GM21786 (cell line): ENCODE measurements around the gene SPRR2D.
"Not testable (repeated sequence)": the region's sequence is repeated elsewhere in the genome, so short reads cannot be mapped to it uniquely, and the experiment has no call there.

Source experiments
- ATAC-seq: cut with Tn5 transposase; IDR thresholded peaks from one replicate; pipeline ENCODE4 v1.9.1; 2021; ENCODE audit not compliant: unreplicated experiment

SPRR2D gene

DNA sequence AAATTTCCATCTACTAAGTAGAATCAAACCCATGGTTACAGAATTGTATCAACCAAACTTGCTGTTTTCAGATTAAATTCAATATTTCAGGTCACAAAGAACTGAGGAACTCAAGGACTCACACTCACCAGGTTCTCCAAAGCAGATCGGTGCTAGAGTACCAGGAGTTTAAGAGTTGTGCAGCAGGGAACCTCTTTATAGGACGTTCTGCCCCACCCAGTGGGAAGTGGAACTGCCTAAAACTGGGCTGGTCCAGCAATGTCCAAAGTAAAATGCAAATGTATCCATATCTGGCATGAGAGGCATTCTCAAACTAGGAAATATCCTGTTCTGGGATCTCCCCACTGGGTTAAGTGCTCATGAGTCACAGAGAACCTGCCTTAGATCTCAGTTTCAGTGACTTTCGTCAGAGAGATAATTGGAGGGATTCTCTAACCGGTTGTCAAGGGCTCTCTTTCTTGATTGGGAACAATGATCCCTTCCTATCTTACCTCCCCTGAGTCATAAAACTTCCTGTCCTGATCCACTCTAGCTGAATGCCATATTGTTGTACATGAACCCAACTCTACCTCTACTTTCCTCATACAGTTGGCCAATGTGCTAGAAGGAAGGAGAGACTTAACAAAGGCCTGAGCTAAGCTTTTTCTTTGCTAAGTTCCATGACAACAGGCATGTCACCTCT lies at the start of gene SPRR2D:
Gene SPRR2D, minus strand, starts transcription at position 171 of the 682 bp plus-strand sequence. CDS start 774 bp downstream, outside the sequence.
- ATAC-seq: no peak

DNA sequence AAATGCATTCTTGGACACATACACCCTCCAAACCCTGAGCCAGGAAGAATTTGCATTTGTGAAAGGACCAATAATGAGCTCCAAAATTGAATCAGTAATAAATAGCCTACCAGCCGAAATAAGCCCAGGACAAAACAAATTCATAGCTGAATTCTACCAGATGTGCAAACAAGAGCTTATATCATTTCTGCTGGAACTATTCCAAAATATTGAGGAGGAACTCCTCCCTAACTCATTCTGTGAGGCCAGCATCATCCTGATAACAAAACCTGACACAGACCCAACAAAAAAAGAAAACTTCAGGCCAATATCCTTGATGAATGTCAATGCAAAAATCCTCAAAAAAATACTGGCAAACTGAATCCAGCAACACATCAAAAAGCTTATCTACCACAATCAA lies 46.7 kb upstream of the SPRR2D start:
- no peak for ATAC-seq

DNA sequence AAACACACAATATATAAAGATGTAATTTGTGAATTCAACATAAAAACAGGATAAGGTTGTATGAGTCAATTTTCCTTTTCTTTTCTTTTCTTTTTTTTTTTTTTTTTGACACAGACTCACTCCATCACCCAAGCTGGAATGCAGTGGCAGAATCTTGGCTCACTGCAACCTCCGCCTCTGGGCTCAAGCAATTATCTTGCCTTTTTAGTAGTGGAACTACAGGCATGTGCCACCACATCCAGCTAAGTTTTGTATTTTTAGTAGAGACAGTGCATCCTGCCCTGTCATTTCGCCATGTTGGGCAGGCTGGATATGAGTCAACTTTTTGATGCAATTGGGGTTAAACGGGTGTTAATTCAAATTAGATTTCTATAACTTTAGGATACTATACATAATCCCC lies 40.8 kb upstream of the SPRR2D start:
- no peak for ATAC-seq

DNA sequence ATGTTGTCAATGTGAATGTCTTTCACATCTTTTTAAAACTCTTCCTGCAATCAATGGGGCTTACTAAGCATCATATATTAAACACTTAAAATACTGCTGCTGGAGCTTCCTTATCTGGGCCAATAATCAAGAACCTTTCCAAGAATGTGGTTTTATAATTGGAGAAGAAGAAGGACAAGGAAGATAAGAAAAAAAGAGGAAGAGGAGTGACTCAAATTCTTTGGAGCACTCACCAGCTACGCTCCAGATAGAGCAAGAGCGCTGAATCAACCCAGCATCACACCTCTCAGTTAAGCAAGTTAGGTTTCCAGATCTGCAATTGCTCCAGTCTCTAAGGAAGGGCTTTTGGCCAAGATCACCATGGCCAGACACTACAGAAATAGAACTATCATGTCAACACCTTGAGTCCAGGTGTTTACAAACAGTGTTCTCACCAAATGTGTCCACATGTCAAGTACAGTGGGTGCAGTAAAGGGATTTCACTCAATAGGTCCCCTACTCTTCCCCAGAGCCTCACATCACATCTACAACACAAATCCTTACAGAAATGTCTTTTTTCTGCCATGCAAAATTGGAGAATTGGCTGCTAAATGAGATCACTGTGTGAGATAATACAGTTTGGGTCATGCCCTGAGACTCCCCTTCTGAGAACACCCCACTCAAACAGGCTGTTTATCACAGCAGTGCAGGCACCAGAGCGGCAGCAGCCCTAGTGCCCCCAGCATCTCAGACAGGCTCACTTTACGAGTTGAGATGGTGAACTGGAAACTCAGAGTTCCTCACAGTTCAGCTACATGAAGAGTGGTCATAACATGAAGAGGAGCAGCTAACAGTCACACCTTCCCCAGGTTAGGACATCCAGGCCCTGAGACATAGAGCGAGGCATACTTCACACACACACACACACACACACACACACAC lies 32.1 kb upstream of the SPRR2D start:
- no peak for ATAC-seq

DNA sequence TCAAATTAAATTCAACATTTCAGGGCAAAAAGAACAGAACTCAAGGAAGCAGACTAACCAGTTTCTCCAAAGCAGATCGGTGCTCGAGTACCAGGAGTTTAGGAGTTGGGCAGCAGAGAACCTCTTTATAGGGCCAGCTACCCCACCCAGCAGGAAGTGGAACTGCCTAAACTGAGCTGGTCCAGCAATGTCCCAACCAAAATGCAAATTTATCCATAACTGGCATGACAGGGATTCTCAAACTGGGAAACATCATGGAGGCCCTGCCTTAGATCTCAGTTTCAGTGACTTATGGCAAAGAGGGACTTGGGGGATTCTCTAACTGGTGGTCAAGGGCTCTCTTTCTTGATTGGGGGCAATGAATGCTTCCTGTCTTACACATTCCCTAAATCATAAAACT lies 30.6 kb upstream of the SPRR2D start, which contains the start of gene SPRR2B:
Gene SPRR2B, minus strand, starts transcription at position 101 of the 400 bp plus-strand sequence. CDS start 772 bp downstream, outside the sequence.
- no peak for ATAC-seq

DNA sequence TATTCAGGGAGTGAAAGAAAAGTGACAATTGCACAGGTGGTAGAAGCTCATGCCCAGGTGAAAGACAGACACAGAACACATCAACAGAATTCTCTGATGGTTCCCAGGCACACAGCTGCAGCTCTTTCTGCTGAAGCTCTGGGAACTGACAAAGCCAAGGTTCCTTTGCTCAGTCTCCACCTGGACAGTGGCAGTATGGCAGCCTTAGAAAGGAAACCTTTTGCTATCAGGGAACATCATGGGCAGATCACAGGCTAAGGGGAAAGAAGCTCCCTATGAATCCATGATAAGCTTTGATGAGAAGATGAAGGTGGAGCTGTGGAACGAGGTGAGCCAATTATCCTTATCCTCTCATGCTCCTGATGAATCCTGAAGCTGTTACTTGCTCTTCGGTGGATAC lies 29.3 kb upstream of the SPRR2D start:
- no peak for ATAC-seq

DNA sequence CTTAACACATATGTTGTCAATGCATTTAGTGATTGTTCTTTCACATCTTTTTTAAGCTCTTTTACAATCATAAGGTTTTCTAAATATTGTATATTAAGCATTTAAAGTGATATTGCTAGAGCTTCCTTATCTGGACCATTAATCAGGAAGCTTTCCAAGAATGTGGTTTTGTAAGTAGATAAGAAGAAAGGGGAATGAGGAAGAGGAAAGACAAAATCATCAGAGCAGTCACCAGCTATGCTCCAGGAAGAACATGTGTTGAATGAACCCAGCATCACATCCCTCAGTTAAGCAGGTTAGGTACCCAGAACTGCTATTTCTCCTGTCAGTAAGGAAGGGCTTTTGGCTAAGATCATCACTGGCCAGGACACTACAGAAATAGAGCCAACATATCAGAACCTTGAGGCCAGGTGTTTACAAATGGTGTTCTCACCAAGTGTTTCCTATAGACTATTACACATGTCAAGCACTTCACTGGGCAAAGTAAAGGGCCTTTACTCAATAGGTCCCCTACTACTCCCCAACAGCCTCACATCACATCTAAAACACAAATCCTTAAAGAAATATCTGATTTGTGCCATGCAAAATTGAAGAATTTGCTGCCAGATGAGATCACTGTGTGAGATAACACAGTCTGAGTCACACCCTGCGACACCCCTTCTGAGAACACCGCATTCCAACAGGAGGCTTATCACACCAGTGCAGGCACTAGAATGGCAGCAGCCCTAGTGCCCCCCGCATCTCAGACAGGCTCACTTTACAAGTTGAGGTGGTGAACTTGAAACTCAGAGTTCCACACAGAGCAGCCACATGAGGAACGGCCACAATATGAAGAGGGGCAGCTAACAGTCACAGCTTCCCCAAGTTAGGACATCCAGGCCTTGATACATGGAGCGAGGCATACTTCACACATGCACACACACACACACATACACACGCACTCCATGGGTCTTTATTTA lies 18.2 kb upstream of the SPRR2D start:
- no peak for ATAC-seq

DNA sequence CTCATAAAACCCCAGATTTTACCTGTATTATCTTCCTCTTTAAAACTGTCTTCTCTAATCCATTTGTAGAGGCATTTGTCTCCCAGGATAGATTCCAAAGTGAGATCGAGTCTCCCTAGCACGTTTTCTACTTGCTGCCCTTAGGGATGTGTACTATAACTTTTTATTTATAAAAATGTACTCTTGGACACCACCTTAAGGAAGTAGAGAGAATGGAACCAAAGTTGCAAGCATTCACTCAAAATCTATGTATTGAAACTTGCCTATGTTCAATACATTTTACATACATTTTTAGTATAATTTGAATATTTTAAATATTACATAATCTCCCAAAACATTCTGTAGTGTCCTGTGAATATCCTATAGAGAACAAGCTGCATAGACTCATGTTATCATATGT lies 17.2 kb upstream of the SPRR2D start:
- no peak for ATAC-seq

DNA sequence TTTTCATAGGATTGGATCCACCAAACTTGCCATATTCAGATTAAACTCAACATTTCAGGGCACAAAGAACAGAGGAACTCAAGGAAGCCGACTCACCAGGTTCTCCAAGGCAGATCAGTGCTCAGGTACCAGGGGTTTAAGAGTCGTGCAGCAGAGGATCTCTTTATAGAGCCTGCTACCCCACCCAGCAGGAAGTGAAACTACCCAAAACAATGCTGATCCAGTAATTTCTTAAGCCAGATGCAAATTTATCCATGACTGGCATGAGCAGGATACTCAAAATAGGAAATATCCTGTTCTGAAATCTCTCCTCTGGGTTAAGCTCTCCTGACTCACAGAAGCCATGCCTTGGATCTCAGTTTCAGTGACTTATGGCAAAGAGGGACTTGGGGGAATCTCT lies 16.5 kb upstream of the SPRR2D start, which contains the start of gene SPRR2A:
Gene SPRR2A, minus strand, starts transcription at position 138 of the 400 bp plus-strand sequence. CDS start 777 bp downstream, outside the sequence.
- no peak for ATAC-seq

DNA sequence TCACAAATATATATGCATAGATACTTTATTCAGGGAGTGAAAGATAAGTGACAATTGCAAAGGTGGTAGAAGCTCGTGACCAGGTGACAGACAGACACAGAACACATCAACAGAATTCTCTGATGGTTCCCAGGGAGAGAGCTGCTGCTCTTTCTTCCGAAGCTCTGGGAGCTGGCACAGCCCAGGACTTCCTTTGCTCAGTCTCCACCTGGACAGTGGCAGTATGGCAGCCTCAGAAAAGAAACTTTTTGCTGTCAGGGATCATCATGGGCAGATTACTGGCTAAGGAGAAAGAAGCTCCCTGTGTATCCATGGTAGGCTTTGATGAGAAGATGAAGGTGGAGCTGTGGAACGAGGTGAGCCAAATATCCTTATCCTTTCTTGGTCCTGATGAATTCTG lies 15.2 kb upstream of the SPRR2D start:
- ATAC-seq: not testable (repeated sequence)

DNA sequence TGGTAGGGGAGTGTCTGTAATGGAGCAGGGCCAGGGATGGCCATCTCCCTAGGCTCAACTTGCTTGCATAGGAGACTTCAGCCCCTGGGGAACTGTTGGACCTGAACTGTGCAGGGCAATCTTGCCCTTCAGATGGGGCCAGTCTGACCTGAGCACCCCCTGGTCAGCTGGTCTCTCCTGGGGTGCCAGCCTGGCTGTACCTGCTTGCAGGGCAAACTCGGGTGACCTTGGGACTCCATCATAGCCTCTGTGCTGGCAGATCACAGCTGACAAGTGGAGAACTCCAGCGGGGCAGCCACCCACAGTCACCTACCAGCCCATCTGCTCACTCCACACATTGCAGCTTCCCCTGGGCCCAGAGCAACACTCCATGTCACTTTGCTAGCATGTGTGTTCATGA lies 8.3 kb upstream of the SPRR2D start:
- ATAC-seq: no peak

DNA sequence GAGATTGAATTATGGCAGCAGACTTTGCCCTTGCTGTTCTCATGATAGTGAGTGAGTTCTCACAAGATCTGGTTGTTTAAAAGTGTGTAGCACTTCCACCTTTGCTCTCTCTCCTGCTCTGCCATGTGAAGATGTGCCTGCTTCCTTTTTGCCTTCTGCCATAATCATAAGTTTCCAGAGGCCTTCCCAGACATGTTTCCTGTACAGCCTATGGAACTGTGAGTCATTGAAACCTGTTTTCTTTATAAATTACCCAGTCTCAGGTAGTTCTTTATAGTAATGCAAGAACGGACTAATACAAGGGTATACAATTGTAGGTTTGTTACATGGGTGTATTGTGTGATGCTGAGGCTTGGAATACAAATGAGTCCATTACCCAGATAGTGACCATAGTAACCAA lies 5.7 kb downstream of the SPRR2D start:
- no peak for ATAC-seq

DNA sequence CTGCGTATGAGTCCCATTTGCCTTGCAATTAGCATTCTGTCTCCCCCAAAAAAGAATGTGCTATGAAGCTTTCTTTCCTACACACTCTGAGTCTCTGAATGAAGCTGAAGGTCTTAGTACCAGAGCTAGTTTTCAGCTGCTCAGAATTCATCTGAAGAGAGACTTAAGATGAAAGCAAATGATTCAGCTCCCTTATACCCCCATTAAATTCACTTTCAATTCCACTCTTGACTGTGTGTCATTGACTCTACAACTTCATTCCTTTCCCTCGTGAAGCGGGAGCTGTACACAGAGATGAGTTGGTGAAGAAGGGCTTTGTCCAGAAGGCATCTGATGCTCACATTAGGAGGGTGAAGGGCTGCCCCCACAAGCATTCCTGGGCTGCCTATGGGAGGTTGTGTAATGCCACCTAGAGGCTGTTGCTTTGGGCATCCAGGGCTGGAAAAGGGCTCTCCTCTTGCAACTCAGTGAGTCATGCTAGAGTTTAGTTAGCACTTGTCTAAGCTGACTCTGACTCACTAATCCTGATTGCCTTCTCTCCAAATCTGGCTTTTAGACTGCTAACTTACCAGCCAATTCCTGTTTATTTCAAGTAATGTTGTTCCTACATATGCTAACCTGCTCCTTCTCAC lies 8.1 kb downstream of the SPRR2D start:
- ATAC-seq: no peak

DNA sequence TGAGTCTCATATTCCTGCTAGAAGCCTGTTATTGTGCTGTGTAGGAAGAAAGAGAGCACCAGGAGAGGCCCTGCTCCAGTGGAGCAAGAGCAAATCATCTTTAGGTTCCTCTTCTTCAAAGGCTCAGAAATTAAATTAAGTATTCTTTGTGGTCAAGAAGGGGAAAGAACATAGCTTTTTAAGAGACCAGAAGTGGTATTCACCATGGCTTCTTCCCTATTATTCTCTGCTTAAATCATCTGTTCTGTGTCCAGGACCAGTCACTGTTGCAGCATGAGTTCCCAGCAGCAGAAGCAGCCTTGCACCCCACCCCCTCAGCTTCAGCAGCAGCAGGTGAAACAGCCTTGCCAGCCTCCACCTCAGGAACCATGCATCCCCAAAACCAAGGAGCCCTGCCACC lies 8.8 kb downstream of the SPRR2D start:
- ATAC-seq: no peak

DNA sequence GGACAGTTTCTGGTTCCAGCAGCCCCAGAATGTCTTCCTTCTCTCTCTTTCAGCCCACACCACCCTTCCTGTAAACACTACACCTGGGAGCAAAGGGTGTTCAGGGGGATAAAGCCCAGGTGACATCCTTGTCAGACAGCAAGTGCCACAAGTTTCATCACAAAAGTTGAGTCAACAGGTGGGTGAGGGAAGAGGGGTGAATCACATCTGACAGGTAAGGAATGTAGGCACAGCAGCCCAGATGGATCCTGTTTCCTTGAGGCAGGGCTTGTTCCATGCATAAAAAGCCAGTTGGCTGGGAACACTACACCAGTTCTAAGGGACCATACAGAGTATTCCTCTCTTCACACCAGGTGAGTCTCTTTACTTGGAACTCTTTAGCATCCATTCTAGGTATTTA lies 10.0 kb downstream of the SPRR2D start, which contains the start of gene SPRR1B:
Gene SPRR1B, plus strand, starts transcription at position 309 of the 400 bp plus-strand sequence. CDS start 1,143 bp downstream, outside the sequence.
- no peak for ATAC-seq

DNA sequence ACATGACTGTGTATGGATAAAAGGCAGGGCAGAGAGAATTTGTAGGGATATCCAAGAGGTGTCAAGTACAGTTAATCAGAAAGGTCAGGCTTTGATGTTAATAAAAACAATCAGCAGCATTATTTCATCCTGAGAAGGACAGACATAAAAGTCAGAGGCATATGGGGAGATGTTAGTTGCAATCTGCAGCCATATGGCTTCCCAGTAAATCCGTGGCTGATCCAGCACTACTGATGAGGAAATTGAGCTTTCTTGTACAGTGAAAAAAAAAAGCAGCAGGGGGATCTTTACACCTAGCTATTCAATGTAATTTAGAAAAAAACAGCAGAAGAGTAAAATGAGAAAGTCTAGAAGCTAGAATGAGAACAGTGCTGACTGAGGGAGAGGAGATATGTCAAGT lies 12.2 kb downstream of the SPRR2D start:
- ATAC-seq: no peak

DNA sequence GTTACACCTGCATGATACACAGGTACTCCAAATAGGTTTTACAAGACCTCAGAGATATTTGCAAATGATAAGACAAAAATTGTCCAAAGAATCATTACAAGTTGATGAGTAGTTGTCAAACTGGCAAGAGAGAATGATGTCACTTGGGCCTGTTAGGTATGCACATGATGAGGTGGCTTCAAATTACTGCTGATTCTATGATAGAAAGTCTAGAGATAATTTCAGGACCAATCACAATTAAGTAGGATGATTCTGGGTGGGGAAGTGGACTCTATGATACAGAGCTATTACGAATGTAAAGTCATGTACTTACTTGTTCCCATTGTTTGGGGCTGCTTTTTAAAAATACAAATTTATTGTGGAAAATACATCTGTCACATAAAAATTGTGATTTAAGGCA lies 15.1 kb downstream of the SPRR2D start:
- ATAC-seq: no peak

DNA sequence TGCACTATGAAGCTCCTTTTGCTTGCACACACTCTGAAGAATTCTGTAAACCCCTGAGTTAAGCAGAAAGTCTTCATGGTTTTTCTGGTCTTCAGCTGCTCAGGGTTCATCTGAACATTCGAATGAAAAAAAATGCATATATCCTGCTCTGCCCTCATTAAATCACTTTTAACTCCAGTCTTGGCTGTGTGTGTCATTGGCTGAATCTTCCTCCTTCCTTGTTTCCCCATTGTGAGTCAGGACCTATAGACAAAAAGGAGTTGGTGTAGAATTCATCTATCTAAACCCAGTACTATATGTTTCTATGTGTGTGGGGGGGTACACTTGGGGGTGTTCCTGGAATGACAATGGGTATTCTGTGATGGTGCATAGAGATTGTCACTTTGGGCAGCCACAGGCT lies 16.5 kb downstream of the SPRR2D start:
- no peak for ATAC-seq

DNA sequence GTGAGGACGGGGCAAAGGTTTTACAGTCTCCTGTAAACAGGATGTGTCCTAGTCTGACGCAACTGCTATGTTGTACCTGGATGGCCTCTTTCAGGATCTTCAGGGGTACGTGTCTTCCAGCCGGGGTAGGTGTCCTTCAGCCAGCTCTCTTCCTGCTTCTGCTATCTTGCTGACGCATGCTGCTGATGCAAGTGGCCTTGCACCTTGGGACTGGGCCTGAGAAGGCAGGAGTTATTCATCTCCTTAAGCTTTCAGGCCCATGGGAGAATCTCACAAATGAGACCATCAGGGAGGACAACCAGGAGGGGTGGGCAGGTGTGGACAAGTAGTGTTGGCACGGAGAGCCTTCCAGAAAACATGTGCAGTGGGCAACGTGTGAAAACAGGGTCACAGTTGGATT lies 17.8 kb downstream of the SPRR2D start:
- no peak for ATAC-seq

DNA sequence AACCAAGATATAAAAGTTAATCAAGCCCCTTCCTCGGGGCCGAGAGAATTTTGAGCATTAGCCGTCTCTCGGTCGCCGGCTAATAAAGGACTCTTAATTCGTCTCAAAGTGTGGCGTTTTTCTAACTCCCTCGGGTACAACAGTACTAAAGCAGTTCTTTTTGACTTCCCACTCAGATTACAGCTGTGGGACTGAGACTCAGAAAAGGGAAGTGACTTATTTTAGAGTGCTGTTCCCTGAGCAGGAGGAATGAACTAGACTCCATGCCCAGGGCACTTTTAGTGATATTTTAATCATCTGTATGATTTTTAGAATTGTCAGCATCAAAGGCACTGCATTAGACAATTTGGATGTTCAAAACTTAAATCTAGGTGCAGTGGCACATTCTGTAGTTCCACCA lies 18.6 kb downstream of the SPRR2D start:
- not testable (repeated sequence) for ATAC-seq
